Common myeloid progenitor, CD34-positive (primary cell): ENCODE data around the gene RPS19.

ENCODE experiments used
- CTCF ChIA-PET: fragments of 350-600 bp; sonication (Branson Sonifier 250); formaldehyde crosslinking; loops from one replicate; lab custom pipeline; 2021; ENCODE audit warnings: antibody characterized with exemption; lab: Charles Lee
- POLR2A ChIA-PET: fragments of 350-600 bp; sonication (Branson Sonifier 250); formaldehyde crosslinking; loops from one replicate; lab custom pipeline; 2021; ENCODE audit warnings: antibody characterized with exemption; lab: Charles Lee
- DNase-seq, 3 donors: peaks; one replicate each; pipeline versions ENCODE4 v3.0.0 to v3.0.0-alpha.2; 2013
- H3K27ac ChIP-seq, 2 experiments: 1 replicate in 1 of 2; 2 replicates in 1 of 2; pipeline ENCODE4 v1.7.0; 2013; ENCODE audit warnings: inconsistent platforms in 2 of 2, low read length in 2 of 2, mild to moderate bottlenecking in 2 of 2, low read depth in 1 of 2, moderate library complexity in 1 of 2; ENCODE audit not compliant: severe bottlenecking in 2 of 2, insufficient read depth in 1 of 2, poor library complexity in 1 of 2
- H3K27me3 ChIP-seq, 5 experiments: replicated peaks in 2 of 5; 1 replicate in 3 of 5; 2 replicates in 2 of 5; pipeline versions ENCODE4 v1.6.1 to v1.7.0; 2013; ENCODE audit warnings: low read length in 4 of 5, mild to moderate bottlenecking in 2 of 5, moderate library complexity in 2 of 5, inconsistent platforms in 1 of 5; ENCODE audit not compliant: insufficient read depth in 5 of 5, control insufficient read depth in 4 of 5
- H3K36me3 ChIP-seq, 4 experiments: 1 replicate in 2 of 4; 2 replicates in 2 of 4; pipeline versions ENCODE4 v1.6.1 to v1.7.0; 2013; ENCODE audit warnings: low read length in 3 of 4, control low read depth in 1 of 4, mild to moderate bottlenecking in 1 of 4; ENCODE audit not compliant: control insufficient read depth in 4 of 4, insufficient read depth in 4 of 4
- H3K4me1 ChIP-seq, 4 experiments: 1 replicate in 3 of 4; 2 replicates in 1 of 4; pipeline versions ENCODE4 v1.6.1 to v1.7.1; 2013; ENCODE audit warnings: low read length in 3 of 4, mild to moderate bottlenecking in 3 of 4, control low read depth in 1 of 4, inconsistent platforms in 1 of 4, moderate library complexity in 1 of 4; ENCODE audit not compliant: control insufficient read depth in 4 of 4, insufficient read depth in 4 of 4; ENCODE audit errors: control extremely low read depth in 1 of 4
- H3K4me3 ChIP-seq, 7 experiments: 1 replicate in 4 of 7; 2 replicates in 3 of 7; pipeline versions ENCODE4 v1.5.1 to v1.7.0; 2013; ENCODE audit warnings: mild to moderate bottlenecking in 7 of 7, low read length in 6 of 7, moderate library complexity in 6 of 7, inconsistent platforms in 2 of 7, low read depth in 2 of 7, control low read depth in 1 of 7; ENCODE audit not compliant: insufficient read depth in 4 of 7, control insufficient read depth in 1 of 7; ENCODE audit errors: extremely low read depth in 1 of 7
- H3K9me3 ChIP-seq, 5 experiments: 1 replicate in 4 of 5; 2 replicates in 1 of 5; pipeline versions ENCODE4 v1.6.1 to v1.7.1; 2013; ENCODE audit warnings: low read length in 4 of 5, mild to moderate bottlenecking in 2 of 5, inconsistent platforms in 1 of 5, low read depth in 1 of 5, moderate library complexity in 1 of 5; ENCODE audit not compliant: control insufficient read depth in 4 of 5, insufficient read depth in 2 of 5; ENCODE audit errors: control extremely low read depth in 1 of 5
- WGBS: methylation state at CpG from one replicate; pipeline ENCODE4 v1.1.5; 2013; ENCODE audit not compliant: insufficient coverage; 5-methylcytosine and 5-hydroxymethylcytosine counted together

The RPS19 gene

GRCh38 chr19:41895745-41896580, 35.9 kb downstream of the RPS19 start:
- H3K9me3 ChIP-seq = no peaks in the 10 kb centered on the region
- peak overlapping the region in 1 of 2 experiments; percentile 14 for H3K27ac ChIP-seq
- DNase-seq = peak in 2 of 3 donors; percentile 36 to 40
- 94% methylated on average over 10 of the region's 19 CpGs for WGBS
- CTCF ChIA-PET = interaction anchor here (1.3 kb wide), 1 partner anchor 14 kb away, joined by 3 read pairs; no protein-coding TSS in a partner anchor
- POLR2A ChIA-PET = no interaction called here
- H3K4me3 ChIP-seq = no peak overlapping the region
- H3K4me1 ChIP-seq = peaks cover 2 to 20% (median 16%) of the 10 kb centered on the region in 4 experiments
- H3K27me3 ChIP-seq = no peaks in the 10 kb centered on the region
- H3K36me3 ChIP-seq = peaks cover 6 to 77% (median 60%) of the 10 kb centered on the region in 4 experiments

GRCh38 chr19:41896581-41896942, 36.5 kb downstream of the RPS19 start:
- WGBS = 100% methylated on average over 1 of the region's 1 CpG
- Histone ChIP-seq H3K27ac (peak overlapping the region in 1 of 2 experiments; percentile 14), H3K9me3 (no peaks in the 10 kb centered on the region), H3K36me3 (peaks cover 6 to 80% (median 64%) of the 10 kb centered on the region in 4 experiments), H3K4me3 (no peak overlapping the region), H3K4me1 (peaks cover under 1 to 16% (median 12%) of the 10 kb centered on the region in 4 experiments), H3K27me3 (no peaks in the 10 kb centered on the region)
- CTCF ChIA-PET = no interaction called here
- POLR2A ChIA-PET = no interaction called here
- no peak for DNase-seq

- ChIA-PET POLR2A (no interaction called here), CTCF (interaction anchor here (1.0 kb wide), 1 partner anchor 24 kb away, joined by 3 read pairs; no protein-coding TSS in a partner anchor)
- WGBS = 92% methylated on average over 2 of the region's 3 CpGs
- no peak overlapping the region for H3K4me3 ChIP-seq
- H3K36me3 ChIP-seq = peaks cover 6 to 80% (median 64%) of the 10 kb centered on the region in 4 experiments
- H3K27me3 ChIP-seq = no peaks in the 10 kb centered on the region
- H3K9me3 ChIP-seq = no peaks in the 10 kb centered on the region
- no peak overlapping the region for H3K27ac ChIP-seq
- H3K4me1 ChIP-seq = peaks cover 0 to 10% (median 6%) of the 10 kb centered on the region in 4 experiments
- no peak for DNase-seq
These were observed 37.1 kb downstream of the RPS19 start for GRCh38 chr19:41897181-41897580.

GRCh38 chr19:41897820-41898219, 37.8 kb downstream of the RPS19 start:
- no peak for DNase-seq
- ChIA-PET POLR2A (no interaction called here), CTCF (interaction anchor here (1.0 to 1.4 kb wide), 2 partner anchors 24 kb away, joined by 3 to 4 read pairs; no protein-coding TSS in a partner anchor)
- no peak overlapping the region for H3K4me3 ChIP-seq
- 97% methylated on average over 19 of the region's 24 CpGs for WGBS
- H3K4me1 ChIP-seq = peaks cover 0 to 3% (median 1%) of the 10 kb centered on the region in 4 experiments
- H3K27me3 ChIP-seq = no peaks in the 10 kb centered on the region
- H3K27ac ChIP-seq = no peak overlapping the region
- H3K9me3 ChIP-seq = no peaks in the 10 kb centered on the region
- peaks cover 6 to 80% (median 65%) of the 10 kb centered on the region in 4 experiments for H3K36me3 ChIP-seq

GRCh38 chr19:41898235-41898634, 38.2 kb downstream of the RPS19 start:
- Histone ChIP-seq H3K4me1 (no peaks in the 10 kb centered on the region), H3K9me3 (no peaks in the 10 kb centered on the region), H3K27me3 (no peaks in the 10 kb centered on the region), H3K4me3 (no peak overlapping the region), H3K27ac (no peak overlapping the region), H3K36me3 (peaks cover 9 to 81% (median 67%) of the 10 kb centered on the region in 4 experiments)
- ChIA-PET CTCF (interaction anchor here (1.4 kb wide), 1 partner anchor 25 kb away, joined by 4 read pairs; no protein-coding TSS in a partner anchor), POLR2A (no interaction called here)
- DNase-seq = no peak
- WGBS = 98% methylated on average over 13 of the region's 15 CpGs

GRCh38 chr19:41901707-41902360, 41.8 kb downstream of the RPS19 start:
- WGBS = 97% methylated on average over 20 of the region's 21 CpGs
- peaks cover 11 to 90% (median 78%) of the 10 kb centered on the region in 4 experiments for H3K36me3 ChIP-seq
- no peak overlapping the region for H3K27ac ChIP-seq
- CTCF ChIA-PET = interaction anchor here (0.6 to 3.1 kb wide), 10 partner anchors 9 to 56 kb away, joined by 3 to 8 read pairs (median 4); no protein-coding TSS in a partner anchor
- POLR2A ChIA-PET = no interaction called here
- H3K27me3 ChIP-seq = no peaks in the 10 kb centered on the region
- no peak for DNase-seq
- no peaks in the 10 kb centered on the region for H3K4me1 ChIP-seq
- H3K9me3 ChIP-seq = no peaks in the 10 kb centered on the region
- H3K4me3 ChIP-seq = no peak overlapping the region
